SK-N-SH treated with all-trans-retinoic acid at 6 μM for 48 hours (cell line): Measurements from ENCODE around the gene DNAH14.

ENCODE experiments used
- ARNTL ChIP-seq: fragments of 450-650 bp; formaldehyde crosslinking; IDR thresholded peaks from 2 replicates; pipeline ENCODE4 v1.5.0; 2020; ENCODE audit warnings: low read depth, mild to moderate bottlenecking, moderate library complexity, borderline replicate concordance
- CSDC2 ChIP-seq: fragments of 250-450 bp; sonication (Bioruptor Pico); IDR thresholded peaks from 2 replicates; pipeline ENCODE4 v1.5.0; 2020; ENCODE audit warnings: mild to moderate bottlenecking, moderate library complexity
- CSRNP3 ChIP-seq: fragments of 250-450 bp; sonication (Bioruptor Pico); IDR thresholded peaks from 2 replicates; pipeline ENCODE4 v1.5.1; 2021; ENCODE audit warnings: mild to moderate bottlenecking, moderate library complexity
- GLIS3 ChIP-seq: fragments of 250-450 bp; sonication (Bioruptor Pico); IDR thresholded peaks from 2 replicates; pipeline ENCODE4 v1.5.0; 2020; ENCODE audit warnings: mild to moderate bottlenecking, moderate library complexity
- PATZ1 ChIP-seq: fragments of 250-450 bp; sonication (Bioruptor Pico); IDR thresholded peaks from 2 replicates; pipeline ENCODE4 v1.8.0; 2020; ENCODE audit warnings: mild to moderate bottlenecking, moderate library complexity, borderline replicate concordance
- PPARA ChIP-seq: fragments of 250-450 bp; sonication (Bioruptor Pico); IDR thresholded peaks from 2 replicates; pipeline ENCODE4 v1.5.0; 2020; ENCODE audit warnings: mild to moderate bottlenecking, borderline replicate concordance
- RARB ChIP-seq: fragments of 250-450 bp; sonication (Bioruptor Pico); IDR thresholded peaks from 2 replicates; pipeline ENCODE4 v1.8.0; 2021; ENCODE audit warnings: mild to moderate bottlenecking, moderate library complexity
- TOX ChIP-seq: fragments of 250-450 bp; sonication (Bioruptor Pico); IDR thresholded peaks from 2 replicates; pipeline ENCODE4 v1.8.0; 2021; ENCODE audit warnings: mild to moderate bottlenecking, moderate library complexity, borderline replicate concordance
- ZFP3 ChIP-seq: fragments of 250-450 bp; sonication (Bioruptor Pico); IDR thresholded peaks from 2 replicates; pipeline ENCODE4 v1.5.0; 2020; ENCODE audit warnings: mild to moderate bottlenecking, moderate library complexity
- ZFP30 ChIP-seq: fragments of 450-650 bp; formaldehyde crosslinking; IDR thresholded peaks from 2 replicates; pipeline ENCODE4 v1.5.0; 2022; ENCODE audit warnings: mild to moderate bottlenecking, moderate library complexity
- ZNF565 ChIP-seq: fragments of 450-650 bp; formaldehyde crosslinking; conservative IDR thresholded peaks from 2 replicates; pipeline ENCODE4 v1.5.0; 2020; ENCODE audit warnings: low read depth, mild to moderate bottlenecking, moderate library complexity
- ZNF70 ChIP-seq: fragments of 450-650 bp; formaldehyde crosslinking; IDR thresholded peaks from 2 replicates; pipeline ENCODE4 v1.5.0; 2020; ENCODE audit warnings: mild to moderate bottlenecking, moderate library complexity
- ZNF8 ChIP-seq: fragments of 450-650 bp; formaldehyde crosslinking; IDR thresholded peaks from 2 replicates; pipeline ENCODE4 v1.5.0; 2020; ENCODE audit warnings: mild to moderate bottlenecking, moderate library complexity

GRCh38 chr1:224898937-224899336 lies 30.5 kb upstream of the DNAH14 start:
- TF ChIP-seq PPARA (no peak), ZNF70 (no peak), ZNF565 (CRISPR knock-in tag) (no peak), ZFP3 (CRISPR knock-in tag) (no peak), RARB (CRISPR knock-in tag) (no peak), CSDC2 (CRISPR knock-in tag) (no peak), CSRNP3 (no peak), TOX (CRISPR knock-in tag) (no peak), ARNTL (CRISPR knock-in tag) (no peak), PATZ1 (CRISPR knock-in tag) (no peak), ZFP30 (CRISPR knock-in tag) (no peak), GLIS3 (CRISPR knock-in tag) (no peak), ZNF8 (CRISPR knock-in tag) (no peak)
